ENCODE results near the gene PLA2G3. TPM values are rescaled to one million over a fixed set of nuclear protein-coding genes. Genes with fewer than 3 reads are reported as not detected.

The PLA2G3 gene
- total RNA-seq, 4 donors from 2014 or later: not detected

DNA sequence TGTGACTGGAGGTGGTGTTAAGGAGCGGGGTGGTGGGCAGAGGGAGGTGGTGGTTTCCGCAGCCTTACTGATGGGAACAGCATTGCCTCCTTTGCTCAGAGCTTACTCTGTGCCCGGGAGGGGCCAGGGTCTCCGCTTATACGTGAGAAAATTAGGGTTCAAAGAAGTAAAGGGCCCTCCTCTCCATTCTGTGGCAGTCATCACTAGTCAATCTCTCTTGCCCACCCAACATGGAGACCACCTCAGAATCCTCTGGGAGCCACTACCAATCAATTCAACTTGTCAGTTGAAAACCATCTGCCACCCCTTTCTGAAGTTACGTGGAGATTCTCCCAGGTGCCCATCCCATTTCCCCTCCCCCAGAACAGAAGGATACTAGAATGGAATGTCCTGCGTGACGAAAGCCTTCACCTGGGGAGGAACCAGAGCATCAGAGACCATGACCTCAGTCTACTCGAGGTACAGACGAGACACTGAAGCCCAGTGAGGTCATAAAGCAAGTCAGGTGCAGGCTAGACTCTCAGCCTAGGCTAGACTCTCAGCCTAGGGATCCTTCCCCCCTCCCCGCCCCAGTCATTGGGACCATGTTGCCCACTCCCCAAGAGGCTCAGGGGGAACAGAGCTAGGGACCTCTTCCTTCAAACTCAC lies 34.9 kb downstream of the PLA2G3 start:
- peak overlapping the region in 3 of 4 donors; percentile 45 to 60 (median 53) for H3K4me3 ChIP-seq
- 61% methylated on average over 11 of the region's 11 CpGs; no CpG with 5 or more reads in 1 of the 2 donors for WGBS, 2 donors (ENCODE audit: low coverage in 1 of 2)
- TF ChIP-seq, protein P1, sequence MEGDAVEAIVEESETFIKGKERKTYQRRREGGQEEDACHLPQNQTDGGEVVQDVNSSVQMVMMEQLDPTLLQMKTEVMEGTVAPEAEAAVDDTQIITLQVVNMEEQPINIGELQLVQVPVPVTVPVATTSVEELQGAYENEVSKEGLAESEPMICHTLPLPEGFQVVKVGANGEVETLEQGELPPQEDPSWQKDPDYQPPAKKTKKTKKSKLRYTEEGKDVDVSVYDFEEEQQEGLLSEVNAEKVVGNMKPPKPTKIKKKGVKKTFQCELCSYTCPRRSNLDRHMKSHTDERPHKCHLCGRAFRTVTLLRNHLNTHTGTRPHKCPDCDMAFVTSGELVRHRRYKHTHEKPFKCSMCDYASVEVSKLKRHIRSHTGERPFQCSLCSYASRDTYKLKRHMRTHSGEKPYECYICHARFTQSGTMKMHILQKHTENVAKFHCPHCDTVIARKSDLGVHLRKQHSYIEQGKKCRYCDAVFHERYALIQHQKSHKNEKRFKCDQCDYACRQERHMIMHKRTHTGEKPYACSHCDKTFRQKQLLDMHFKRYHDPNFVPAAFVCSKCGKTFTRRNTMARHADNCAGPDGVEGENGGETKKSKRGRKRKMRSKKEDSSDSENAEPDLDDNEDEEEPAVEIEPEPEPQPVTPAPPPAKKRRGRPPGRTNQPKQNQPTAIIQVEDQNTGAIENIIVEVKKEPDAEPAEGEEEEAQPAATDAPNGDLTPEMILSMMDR (IDR thresholded peaks at IDR 0.05): no peak
- peak in 2 of 3 donors; percentile 4 to 16 for TF ChIP-seq POLR2AphosphoS5 (IDR thresholded peaks at IDR 0.05)
- peaks cover 17 to 54% (median 33%) of the 10 kb centered on the region in 4 donors for H3K4me1 ChIP-seq
- H3K36me3 ChIP-seq: peaks cover 0 to 3% (median 0%) of the 10 kb centered on the region in 4 donors
- no peaks in the 10 kb centered on the region for H3K9me3 ChIP-seq
- no peaks in the 10 kb centered on the region for H3K27me3 ChIP-seq
- no peak for DNase-seq
- intact Hi-C loops (cut with DNase I; ENCODE audit: low total_unique reads): loop anchor here (5.0 kb wide), 1 partner anchor 47 kb away; no protein-coding TSS in a partner anchor
- in situ Hi-C loops (cut with MboI; ENCODE audit: low pct_ligation_motif_present in 1 of 4, low pct_unique_long_range_greater_than_20kb in 1 of 4, low sequenced_read_pairs in 3 of 4): no loop called here
- H3K27ac ChIP-seq: peak overlapping the region; percentile 86 to 97 (median 96)

GRCh38 chr22:31104869-31105268 lies 35.4 kb downstream of the PLA2G3 start:
- TF ChIP-seq POLR2AphosphoS5 (IDR thresholded peaks at IDR 0.05) (peak in 2 of 3 donors; percentile 19 to 60), POLR2A (IDR thresholded peaks at IDR 0.05) (no peak)
- TF ChIP-seq, protein P1 (IDR thresholded peaks at IDR 0.05): peak in 4 of 5 experiments; percentile 26 to 47 (median 34)
- Histone ChIP-seq H3K27me3 (no peaks in the 10 kb centered on the region), H3K4me1 (peaks cover 17 to 57% (median 35%) of the 10 kb centered on the region in 4 donors), H3K9me3 (no peaks in the 10 kb centered on the region), H3K36me3 (peaks cover 0 to 7% (median 0%) of the 10 kb centered on the region in 4 donors), H3K27ac (peak overlapping the region; percentile 86 to 97 (median 96)), H3K4me3 (peak overlapping the region in 2 of 4 donors; percentile 53 to 60)
- intact Hi-C loops (cut with DNase I; ENCODE audit: low total_unique reads): loop anchor here (1.0 to 5.0 kb wide), 2 partner anchors 13 to 47 kb away; no protein-coding TSS in a partner anchor
- in situ Hi-C loops (cut with MboI; ENCODE audit: low pct_ligation_motif_present in 1 of 4, low pct_unique_long_range_greater_than_20kb in 1 of 4, low sequenced_read_pairs in 3 of 4): no loop called here
- WGBS, 2 donors (ENCODE audit: low coverage in 1 of 2): 57% methylated on average over 30 of the region's 35 CpGs; no CpG with 5 or more reads in 1 of the 2 donors
- no peak for DNase-seq

DNA sequence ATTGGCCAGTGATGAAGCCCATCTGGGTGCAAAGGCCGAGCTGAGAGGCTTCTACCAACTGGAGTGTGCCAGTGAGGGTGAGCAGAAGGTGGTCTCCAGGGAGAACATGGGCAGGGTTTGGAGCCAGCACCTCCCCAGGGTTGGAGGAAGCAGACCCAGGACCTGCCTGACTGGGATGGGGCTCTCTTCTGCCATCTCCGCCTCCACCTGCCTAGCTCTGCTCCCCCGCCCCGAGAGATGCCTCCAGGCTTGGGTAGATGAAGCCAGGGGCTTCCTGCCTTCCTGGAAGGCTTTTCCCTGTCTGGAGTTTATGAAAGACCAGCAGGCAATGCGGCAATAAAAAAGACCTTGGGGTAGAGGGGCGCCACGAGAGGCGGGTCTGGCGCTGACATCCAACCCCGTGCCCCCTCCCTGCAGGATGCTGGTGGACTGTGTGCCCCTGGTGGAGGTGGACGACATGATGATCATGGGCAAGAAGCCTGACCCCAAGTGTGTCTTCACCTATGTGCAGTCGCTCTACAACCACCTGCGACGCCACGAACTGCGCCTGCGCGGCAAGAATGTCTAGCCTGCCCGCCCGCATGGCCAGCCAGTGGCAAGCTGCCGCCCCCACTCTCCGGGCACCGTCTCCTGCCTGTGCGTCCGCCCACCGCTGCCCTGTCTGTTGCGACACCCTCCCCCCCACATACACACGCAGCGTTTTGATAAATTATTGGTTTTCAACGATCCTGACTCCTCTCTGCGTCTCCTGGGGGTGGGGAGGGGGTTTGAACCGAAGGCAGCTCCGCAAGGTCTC lies 36.2 kb downstream of the PLA2G3 start:
- TF ChIP-seq POLR2A (IDR thresholded peaks at IDR 0.05): peak; percentile 20
- TF ChIP-seq EP300 (IDR thresholded peaks at IDR 0.05; ENCODE audit: low read depth): no peak
- peak in 2 of 3 donors; percentile 56 to 66 for TF ChIP-seq POLR2AphosphoS5 (IDR thresholded peaks at IDR 0.05)
- TF ChIP-seq, protein P1 (IDR thresholded peaks at IDR 0.05): peak in 1 of 5 experiments; percentile 24
- H3K27ac ChIP-seq: peak overlapping the region; percentile 86 to 97 (median 96)
- H3K9me3 ChIP-seq: no peaks in the 10 kb centered on the region
- DNase-seq: no peak
- peaks cover 24 to 61% (median 41%) of the 10 kb centered on the region in 4 donors for H3K4me1 ChIP-seq
- intact Hi-C loops (cut with DNase I; ENCODE audit: low total_unique reads): loop anchor here (1.0 kb wide), 1 partner anchor 12 kb away; no protein-coding TSS in a partner anchor
- H3K36me3 ChIP-seq: peaks cover 0 to 15% (median 3%) of the 10 kb centered on the region in 4 donors
- WGBS, 2 donors (ENCODE audit: low coverage in 1 of 2): 53 to 73% methylated on average over 3 to 33 of the region's 33 CpGs
- H3K27me3 ChIP-seq: no peaks in the 10 kb centered on the region
- in situ Hi-C loops (cut with MboI; ENCODE audit: low pct_ligation_motif_present in 1 of 4, low pct_unique_long_range_greater_than_20kb in 1 of 4, low sequenced_read_pairs in 3 of 4): no loop called here
- peak overlapping the region in 2 of 4 donors; percentile 53 to 60 for H3K4me3 ChIP-seq

- in situ Hi-C loops (cut with MboI; ENCODE audit: low pct_ligation_motif_present in 1 of 4, low pct_unique_long_range_greater_than_20kb in 1 of 4, low sequenced_read_pairs in 3 of 4): no loop called here
- intact Hi-C loops (cut with DNase I; ENCODE audit: low total_unique reads): no loop called here
- H3K9me3 ChIP-seq: no peaks in the 10 kb centered on the region
- 76% methylated on average over 2 of the region's 2 CpGs; no CpG with 5 or more reads in 1 of the 2 donors for WGBS, 2 donors (ENCODE audit: low coverage in 1 of 2)
- peaks cover 0 to 15% (median 3%) of the 10 kb centered on the region in 4 donors for H3K36me3 ChIP-seq
- no peak for DNase-seq
- H3K4me1 ChIP-seq: peaks cover 29 to 68% (median 49%) of the 10 kb centered on the region in 4 donors
- peak overlapping the region; percentile 86 to 97 (median 96) for H3K27ac ChIP-seq
- H3K4me3 ChIP-seq: no peak overlapping the region
- H3K27me3 ChIP-seq: no peaks in the 10 kb centered on the region
- TF ChIP-seq POLR2AphosphoS5 (IDR thresholded peaks at IDR 0.05) (no peak), POLR2A (IDR thresholded peaks at IDR 0.05) (no peak), EP300 (IDR thresholded peaks at IDR 0.05; ENCODE audit: low read depth) (no peak)
- TF ChIP-seq, protein P1 (IDR thresholded peaks at IDR 0.05): no peak
These were observed 37.2 kb downstream of the PLA2G3 start for GRCh38 chr22:31103111-31103510.
